GM12874 (cell line): Measurements from ENCODE around the gene USP6NL.

Experiments used
- TF ChIP-seq, protein P1 (sequence below): IDR thresholded peaks from 2 replicates; pipeline ENCODE4 v1.5.1; 2011; ENCODE audit warnings: low read depth, mild to moderate bottlenecking, control low read depth, low read length, moderate library complexity; ENCODE audit not compliant: insufficient read depth

Gene USP6NL

DNA sequence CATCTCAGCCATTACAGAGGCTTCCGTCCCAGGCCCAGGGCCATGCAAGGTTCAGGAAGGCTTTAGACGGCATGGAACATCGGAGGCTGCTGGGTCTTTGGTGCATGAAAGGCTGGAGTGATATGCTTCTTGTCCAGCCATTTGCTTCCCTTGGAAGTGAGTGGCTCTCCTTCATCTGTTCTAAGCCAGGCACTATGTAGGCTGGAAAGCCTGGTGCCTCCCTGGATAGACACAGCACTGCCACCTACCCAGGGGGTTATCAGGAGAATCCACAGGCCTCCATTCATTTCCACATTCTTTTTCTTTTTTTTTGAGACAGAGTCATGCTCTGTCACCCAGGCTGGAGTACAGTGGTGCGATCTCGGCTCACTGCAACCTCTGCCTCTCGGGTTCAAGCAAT, 31.6 kb upstream of the USP6NL start:
- TF ChIP-seq, protein P1, sequence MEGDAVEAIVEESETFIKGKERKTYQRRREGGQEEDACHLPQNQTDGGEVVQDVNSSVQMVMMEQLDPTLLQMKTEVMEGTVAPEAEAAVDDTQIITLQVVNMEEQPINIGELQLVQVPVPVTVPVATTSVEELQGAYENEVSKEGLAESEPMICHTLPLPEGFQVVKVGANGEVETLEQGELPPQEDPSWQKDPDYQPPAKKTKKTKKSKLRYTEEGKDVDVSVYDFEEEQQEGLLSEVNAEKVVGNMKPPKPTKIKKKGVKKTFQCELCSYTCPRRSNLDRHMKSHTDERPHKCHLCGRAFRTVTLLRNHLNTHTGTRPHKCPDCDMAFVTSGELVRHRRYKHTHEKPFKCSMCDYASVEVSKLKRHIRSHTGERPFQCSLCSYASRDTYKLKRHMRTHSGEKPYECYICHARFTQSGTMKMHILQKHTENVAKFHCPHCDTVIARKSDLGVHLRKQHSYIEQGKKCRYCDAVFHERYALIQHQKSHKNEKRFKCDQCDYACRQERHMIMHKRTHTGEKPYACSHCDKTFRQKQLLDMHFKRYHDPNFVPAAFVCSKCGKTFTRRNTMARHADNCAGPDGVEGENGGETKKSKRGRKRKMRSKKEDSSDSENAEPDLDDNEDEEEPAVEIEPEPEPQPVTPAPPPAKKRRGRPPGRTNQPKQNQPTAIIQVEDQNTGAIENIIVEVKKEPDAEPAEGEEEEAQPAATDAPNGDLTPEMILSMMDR, result no peak

DNA sequence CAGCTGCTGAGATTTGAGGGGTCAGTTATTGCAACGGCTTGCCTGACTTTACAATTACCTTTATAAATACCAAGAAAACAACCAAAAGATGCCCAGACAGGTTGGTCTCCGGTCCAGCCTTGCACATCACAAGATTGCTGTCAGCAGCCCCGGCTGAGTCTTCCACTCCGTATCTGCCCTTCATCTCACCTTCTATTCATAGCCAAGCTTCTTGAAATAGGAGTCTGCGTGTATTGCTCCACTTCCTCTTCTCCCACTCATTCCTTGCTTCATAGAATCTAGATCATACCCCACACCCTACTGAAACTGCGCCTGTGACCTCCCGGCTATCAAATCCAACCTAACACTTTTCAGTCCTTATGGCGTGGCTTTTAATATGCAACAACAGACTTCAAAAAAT, 31.1 kb upstream of the USP6NL start:
- TF ChIP-seq, protein P1, result no peak

DNA sequence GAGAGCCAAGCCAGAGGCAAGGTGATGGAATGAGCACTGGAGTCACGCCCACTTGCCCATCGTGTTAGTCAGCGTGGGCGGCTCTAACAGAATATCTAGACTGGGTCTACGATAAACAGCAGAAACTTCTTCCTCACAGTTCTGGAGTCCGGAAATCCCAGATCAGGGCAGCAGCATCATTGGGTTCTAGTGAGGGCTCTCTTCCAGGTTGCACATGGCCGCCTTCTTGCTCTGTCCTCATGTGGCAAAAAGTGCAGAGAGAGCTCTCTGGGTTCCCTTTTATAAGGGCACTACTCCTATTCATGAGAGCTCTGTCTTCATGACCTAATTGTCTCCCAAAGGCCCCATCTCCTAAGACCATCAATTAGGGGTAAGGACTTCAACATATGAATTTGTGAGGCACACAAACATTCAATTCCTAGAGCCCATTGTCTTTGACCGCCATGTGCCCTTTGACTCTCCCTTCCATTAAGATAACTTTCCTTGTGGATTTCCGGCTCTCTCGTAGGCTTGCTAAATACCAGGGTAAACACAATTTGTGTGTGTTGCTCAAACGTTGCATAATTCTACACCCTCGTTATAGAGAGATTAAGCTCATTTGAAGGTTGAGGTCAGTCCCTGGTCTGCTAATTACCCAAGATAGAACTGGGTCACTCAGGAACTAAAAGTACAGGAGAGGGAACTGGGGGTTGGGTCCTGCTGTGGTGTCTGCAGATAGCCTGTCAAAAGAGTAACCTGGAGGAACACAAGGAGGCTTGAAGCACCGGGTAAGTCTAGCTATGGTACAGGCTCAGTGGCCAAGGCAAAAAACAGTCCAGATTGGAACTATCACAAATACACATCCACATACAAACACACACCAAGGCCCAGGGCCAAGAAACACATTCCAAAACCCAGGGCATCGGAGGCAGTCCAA, 28.7 kb upstream of the USP6NL start:
- TF ChIP-seq, protein P1, result no peak

DNA sequence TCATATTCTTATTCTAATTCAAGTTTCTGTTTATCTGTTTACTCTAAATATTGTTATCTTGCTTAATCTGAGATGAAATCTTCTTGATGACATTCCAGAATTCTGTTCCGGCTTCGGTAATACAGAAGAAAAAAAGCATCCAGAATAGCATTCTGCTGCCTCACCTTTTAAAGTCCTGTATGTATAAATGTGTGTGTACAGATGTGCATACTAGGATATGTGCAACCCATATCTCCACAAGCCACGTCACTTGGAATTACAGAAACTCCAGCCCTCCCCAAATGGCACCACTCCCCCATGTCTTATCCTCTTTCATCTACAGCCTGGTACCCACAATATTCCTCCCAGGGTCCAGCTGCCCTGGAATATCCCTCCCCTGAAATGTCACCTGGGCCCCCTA, 27.9 kb upstream of the USP6NL start:
- TF ChIP-seq, protein P1, result no peak

DNA sequence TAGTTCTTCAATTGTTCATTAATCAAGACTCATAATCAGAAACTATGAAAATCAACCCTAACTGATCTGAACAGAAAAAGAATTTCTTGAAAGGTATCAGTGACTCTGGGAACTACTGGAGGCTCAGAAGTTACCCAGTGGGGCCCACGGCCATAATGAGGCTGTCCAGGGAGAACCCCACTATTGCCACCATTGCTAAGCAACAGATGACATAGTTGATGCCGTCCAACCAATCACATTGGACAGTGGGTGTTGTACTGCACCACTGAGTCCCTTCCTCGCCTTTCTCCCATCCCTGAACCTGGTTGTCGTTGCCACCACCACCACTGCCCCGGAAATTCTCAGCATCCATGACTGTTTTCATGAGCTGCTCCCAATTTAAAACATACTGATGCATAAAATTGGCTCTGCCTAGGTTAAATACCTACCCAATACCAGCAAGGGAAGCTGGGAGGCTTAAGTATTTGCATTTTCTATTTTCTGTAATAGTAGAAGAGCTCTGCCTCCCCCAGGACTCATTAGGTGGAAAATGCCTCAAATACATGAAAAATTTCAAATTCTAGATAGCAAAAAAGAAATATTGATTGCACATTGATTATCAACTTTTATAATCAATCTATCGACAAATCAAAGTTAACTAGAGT, 26.7 kb upstream of the USP6NL start:
- TF ChIP-seq, protein P1, result no peak

DNA sequence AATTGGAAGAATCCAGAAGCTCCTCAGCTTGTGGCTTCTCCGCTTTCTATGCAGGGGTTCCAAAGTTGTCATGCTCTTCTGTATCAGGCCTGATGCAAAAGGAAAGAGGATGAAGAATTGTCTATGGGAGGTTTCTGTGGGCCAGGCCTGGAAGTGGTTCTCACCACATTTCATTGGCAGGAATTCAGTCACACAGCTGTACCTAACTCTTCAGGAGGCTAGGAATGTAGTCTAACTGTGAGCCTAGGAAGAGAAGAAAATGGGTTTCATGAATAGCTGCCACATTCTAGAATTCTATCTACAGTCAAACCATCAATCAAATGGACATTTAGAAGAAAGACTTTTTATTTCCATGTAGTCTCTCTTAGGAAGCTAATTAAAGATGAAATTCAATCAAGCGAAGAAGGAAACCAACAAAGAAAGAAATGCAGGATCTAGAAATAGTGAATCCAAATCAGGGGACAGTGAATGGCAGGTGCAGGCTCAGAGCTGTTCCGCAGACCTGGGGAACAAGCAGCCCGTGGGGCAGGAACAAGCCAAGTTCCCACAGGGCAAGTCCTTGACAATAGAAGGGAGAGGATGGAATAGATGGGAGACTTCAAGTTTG, 25.4 kb upstream of the USP6NL start:
- TF ChIP-seq, protein P1, result no peak

DNA sequence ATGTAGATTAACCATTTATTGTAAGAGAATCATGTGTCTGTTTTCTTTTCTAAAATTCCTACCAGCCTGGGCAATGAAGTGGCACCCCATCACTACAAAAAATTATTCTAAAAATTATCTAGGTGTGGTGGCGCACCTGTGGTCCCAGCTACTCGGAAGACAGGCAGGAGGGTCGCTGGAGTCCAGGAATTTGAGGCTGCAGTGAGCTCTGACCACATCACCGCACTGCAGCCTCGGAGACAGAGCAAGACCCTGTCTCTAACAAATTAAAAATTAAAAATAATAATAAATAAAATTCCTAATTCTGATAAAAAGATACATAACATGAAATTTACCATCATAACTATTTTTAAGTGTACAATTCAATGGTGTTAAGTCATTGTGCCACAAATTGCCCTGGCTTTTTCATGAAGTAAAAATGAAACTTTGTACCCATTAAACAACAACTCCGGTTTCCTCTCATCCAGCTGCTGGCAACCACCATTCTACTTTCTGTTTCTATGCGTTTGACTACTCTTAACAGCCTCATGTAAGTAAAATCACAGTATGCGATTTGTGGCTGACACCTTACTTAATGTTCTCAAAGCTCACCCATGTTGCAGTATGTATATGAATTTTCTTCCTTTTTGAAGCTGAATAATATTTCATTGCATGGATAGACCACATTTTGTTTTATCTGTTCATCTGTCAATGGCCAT, 20.6 kb upstream of the USP6NL start:
- TF ChIP-seq, protein P1, result no peak
